Common myeloid progenitor, CD34-positive (primary cell): ENCODE results near the gene MRFAP1L1.
A peak's percentile ranks its signal among the peaks of the same experiment; 100 is the strongest.

Source experiments
- CTCF ChIA-PET: fragments of 350-600 bp; sonication (Branson Sonifier 250); formaldehyde crosslinking; loops from one replicate; lab custom pipeline; 2021; ENCODE audit warnings: antibody characterized with exemption; lab: Charles Lee
- POLR2A ChIA-PET: fragments of 350-600 bp; sonication (Branson Sonifier 250); formaldehyde crosslinking; loops from one replicate; lab custom pipeline; 2021; ENCODE audit warnings: antibody characterized with exemption; lab: Charles Lee
- DNase-seq, 3 donors: peaks; one replicate each; pipeline versions ENCODE4 v3.0.0 to v3.0.0-alpha.2; 2013
- H3K27ac ChIP-seq, 2 experiments: 1 replicate in 1 of 2; 2 replicates in 1 of 2; pipeline ENCODE4 v1.7.0; 2013; ENCODE audit warnings: inconsistent platforms in 2 of 2, low read length in 2 of 2, mild to moderate bottlenecking in 2 of 2, low read depth in 1 of 2, moderate library complexity in 1 of 2; ENCODE audit not compliant: severe bottlenecking in 2 of 2, insufficient read depth in 1 of 2, poor library complexity in 1 of 2
- H3K27me3 ChIP-seq, 5 experiments: replicated peaks in 2 of 5; 1 replicate in 3 of 5; 2 replicates in 2 of 5; pipeline versions ENCODE4 v1.6.1 to v1.7.0; 2013; ENCODE audit warnings: low read length in 4 of 5, mild to moderate bottlenecking in 2 of 5, moderate library complexity in 2 of 5, inconsistent platforms in 1 of 5; ENCODE audit not compliant: insufficient read depth in 5 of 5, control insufficient read depth in 4 of 5
- H3K36me3 ChIP-seq, 4 experiments: 1 replicate in 2 of 4; 2 replicates in 2 of 4; pipeline versions ENCODE4 v1.6.1 to v1.7.0; 2013; ENCODE audit warnings: low read length in 3 of 4, control low read depth in 1 of 4, mild to moderate bottlenecking in 1 of 4; ENCODE audit not compliant: control insufficient read depth in 4 of 4, insufficient read depth in 4 of 4
- H3K4me1 ChIP-seq, 4 experiments: 1 replicate in 3 of 4; 2 replicates in 1 of 4; pipeline versions ENCODE4 v1.6.1 to v1.7.1; 2013; ENCODE audit warnings: low read length in 3 of 4, mild to moderate bottlenecking in 3 of 4, control low read depth in 1 of 4, inconsistent platforms in 1 of 4, moderate library complexity in 1 of 4; ENCODE audit not compliant: control insufficient read depth in 4 of 4, insufficient read depth in 4 of 4; ENCODE audit errors: control extremely low read depth in 1 of 4
- H3K4me3 ChIP-seq, 7 experiments: 1 replicate in 4 of 7; 2 replicates in 3 of 7; pipeline versions ENCODE4 v1.5.1 to v1.7.0; 2013; ENCODE audit warnings: mild to moderate bottlenecking in 7 of 7, low read length in 6 of 7, moderate library complexity in 6 of 7, inconsistent platforms in 2 of 7, low read depth in 2 of 7, control low read depth in 1 of 7; ENCODE audit not compliant: insufficient read depth in 4 of 7, control insufficient read depth in 1 of 7; ENCODE audit errors: extremely low read depth in 1 of 7
- H3K9me3 ChIP-seq, 5 experiments: 1 replicate in 4 of 5; 2 replicates in 1 of 5; pipeline versions ENCODE4 v1.6.1 to v1.7.1; 2013; ENCODE audit warnings: low read length in 4 of 5, mild to moderate bottlenecking in 2 of 5, inconsistent platforms in 1 of 5, low read depth in 1 of 5, moderate library complexity in 1 of 5; ENCODE audit not compliant: control insufficient read depth in 4 of 5, insufficient read depth in 2 of 5; ENCODE audit errors: control extremely low read depth in 1 of 5
- WGBS: methylation state at CpG from one replicate; pipeline ENCODE4 v1.1.5; 2013; ENCODE audit not compliant: insufficient coverage; 5-methylcytosine and 5-hydroxymethylcytosine counted together

The MRFAP1L1 gene

GRCh38 chr4:6753103-6753560 lies 43.5 kb upstream of the MRFAP1L1 start:
- Histone ChIP-seq H3K36me3 (no peaks in the 10 kb centered on the region), H3K4me1 (peaks cover 0 to 20% (median 8%) of the 10 kb centered on the region in 4 experiments), H3K4me3 (no peak overlapping the region), H3K27me3 (no peaks in the 10 kb centered on the region), H3K27ac (peak overlapping the region in 1 of 2 experiments; percentile 43), H3K9me3 (no peaks in the 10 kb centered on the region)
- CTCF ChIA-PET = no interaction called here
- DNase-seq = no peak
- POLR2A ChIA-PET = no interaction called here
- WGBS = 97% methylated on average over 18 of the region's 18 CpGs

DNA sequence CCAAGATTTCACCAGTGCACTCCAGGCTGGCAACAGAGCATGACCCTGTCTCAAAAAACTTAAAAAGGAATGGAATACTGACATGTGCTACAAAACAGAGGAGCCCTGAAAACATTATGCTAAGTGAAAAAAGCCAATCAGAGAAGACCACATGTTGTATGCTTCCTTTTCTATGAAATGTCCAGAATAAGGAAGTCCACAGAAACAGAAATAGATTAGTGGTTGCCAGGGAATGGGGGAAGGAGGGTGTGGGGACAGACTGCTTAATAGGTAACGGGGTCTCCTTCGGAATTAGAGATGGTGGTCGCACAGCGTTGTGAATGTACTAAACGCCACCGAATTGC lies 42.8 kb upstream of the MRFAP1L1 start:
- Histone ChIP-seq H3K9me3 (no peaks in the 10 kb centered on the region), H3K4me1 (peaks cover 0 to 20% (median 8%) of the 10 kb centered on the region in 4 experiments), H3K36me3 (no peaks in the 10 kb centered on the region), H3K27me3 (no peaks in the 10 kb centered on the region), H3K27ac (peak overlapping the region in 1 of 2 experiments; percentile 43), H3K4me3 (no peak overlapping the region)
- POLR2A ChIA-PET = no interaction called here
- CTCF ChIA-PET = no interaction called here
- DNase-seq = peak in 2 of 3 donors; percentile 62 to 75
- 44% methylated on average over 4 of the region's 6 CpGs for WGBS

DNA sequence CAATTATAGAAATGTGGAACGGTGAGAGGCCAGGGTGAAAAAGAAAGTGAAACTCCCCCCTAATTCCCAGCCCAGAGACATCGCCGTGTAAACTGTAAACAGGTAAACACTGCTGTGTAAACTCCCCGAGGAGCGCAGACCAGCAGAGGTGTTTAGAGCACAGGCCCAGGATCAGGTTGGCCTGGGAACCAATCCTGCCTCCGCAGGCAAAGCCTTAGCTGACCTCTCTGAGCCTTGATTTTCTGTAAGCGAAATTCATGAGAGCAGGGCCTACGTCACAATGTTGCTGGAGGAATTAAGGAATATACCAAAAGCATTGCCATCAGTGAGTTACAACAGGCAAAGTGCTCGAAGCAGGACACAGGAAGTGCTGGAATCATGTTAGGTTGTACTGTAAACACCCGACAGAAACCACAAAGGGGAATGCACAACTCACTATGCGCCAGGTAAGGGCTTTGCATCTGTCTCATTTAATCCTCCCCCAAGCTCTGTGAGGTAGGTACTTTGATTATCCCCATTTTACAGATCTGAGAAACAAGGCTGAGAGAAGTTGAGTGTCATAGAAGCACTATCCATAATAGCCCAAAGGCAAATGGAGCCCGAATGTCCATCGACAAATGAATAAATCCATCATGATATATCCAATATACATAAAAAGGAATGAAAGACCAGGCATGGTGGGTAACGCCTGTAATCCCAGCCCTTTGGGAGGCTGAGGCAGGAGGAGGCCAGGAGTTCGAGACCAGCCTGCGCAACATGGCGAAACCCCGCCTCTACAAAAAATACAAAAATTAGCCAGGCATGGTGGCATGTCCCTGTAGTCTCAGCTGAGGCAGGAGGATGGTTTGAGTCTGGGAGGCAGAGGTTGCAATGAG lies 42.2 kb upstream of the MRFAP1L1 start:
- WGBS = 86% methylated on average over 10 of the region's 18 CpGs

DNA sequence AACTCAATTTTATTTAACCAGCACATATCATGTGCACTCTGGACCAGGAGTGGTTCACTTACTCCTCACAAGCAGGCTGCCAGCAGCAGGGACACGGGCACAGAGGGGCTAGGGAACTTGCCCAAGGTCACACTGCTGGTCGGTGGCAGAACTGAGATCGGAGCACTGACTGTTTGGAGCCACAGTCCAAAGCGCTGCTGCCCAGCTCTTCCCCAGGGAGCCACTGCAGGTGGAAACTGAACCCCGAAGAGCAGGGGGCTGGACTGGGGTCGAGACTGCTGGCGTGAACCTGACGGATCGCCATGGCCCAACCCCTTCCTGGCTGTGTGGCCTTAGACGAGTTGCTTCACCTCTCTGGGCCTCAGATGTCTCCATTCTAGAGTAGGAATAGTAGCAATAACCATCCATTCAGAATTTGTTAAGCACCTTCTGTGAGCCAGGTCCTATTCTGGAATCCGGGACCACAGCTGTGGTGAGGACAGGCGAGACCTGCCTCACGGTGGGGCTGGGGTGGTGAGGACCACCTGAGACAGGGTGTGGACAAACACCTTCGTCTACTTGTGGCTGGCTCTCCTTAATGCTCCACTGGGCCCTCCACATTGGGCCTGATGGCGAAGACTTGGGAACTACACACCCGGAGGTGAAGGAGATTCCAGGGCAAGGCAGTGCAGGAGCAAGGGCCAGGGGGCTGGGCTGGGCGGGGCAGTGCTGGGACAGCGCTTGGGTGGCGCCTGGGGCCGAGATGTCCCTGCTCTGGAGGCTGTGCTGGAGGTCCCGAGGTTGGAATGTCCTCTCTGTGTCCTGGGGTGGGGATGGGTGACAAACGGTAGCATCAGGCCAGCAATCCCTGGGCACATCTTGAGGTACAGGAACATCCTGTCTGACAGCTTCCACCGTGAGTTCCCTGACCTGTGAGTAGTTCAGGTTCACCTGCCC lies 40.9 kb upstream of the MRFAP1L1 start:
- H3K27me3 ChIP-seq = no peaks in the 10 kb centered on the region
- no peaks in the 10 kb centered on the region for H3K9me3 ChIP-seq
- ChIA-PET CTCF (interaction anchor here (0.6 kb wide), 1 partner anchor 29 kb away, joined by 3 read pairs; no protein-coding TSS in a partner anchor), POLR2A (no interaction called here)
- WGBS = 93% methylated on average over 13 of the region's 23 CpGs
- peaks cover 0 to 20% (median 8%) of the 10 kb centered on the region in 4 experiments for H3K4me1 ChIP-seq
- H3K36me3 ChIP-seq = no peaks in the 10 kb centered on the region
- H3K4me3 ChIP-seq = no peak overlapping the region
- H3K27ac ChIP-seq = no peak overlapping the region
- DNase-seq = no peak

More for the DNA sequence above, 42.2 kb upstream of the MRFAP1L1 start:
- Histone ChIP-seq H3K36me3 (no peaks in the 10 kb centered on the region), H3K9me3 (no peaks in the 10 kb centered on the region), H3K4me3 (no peak overlapping the region), H3K27me3 (no peaks in the 10 kb centered on the region), H3K27ac (peak overlapping the region in 1 of 2 experiments; percentile 53), H3K4me1 (peaks cover 0 to 20% (median 8%) of the 10 kb centered on the region in 4 experiments)
- ChIA-PET CTCF (no interaction called here), POLR2A (no interaction called here)
- DNase-seq = no peak

DNA sequence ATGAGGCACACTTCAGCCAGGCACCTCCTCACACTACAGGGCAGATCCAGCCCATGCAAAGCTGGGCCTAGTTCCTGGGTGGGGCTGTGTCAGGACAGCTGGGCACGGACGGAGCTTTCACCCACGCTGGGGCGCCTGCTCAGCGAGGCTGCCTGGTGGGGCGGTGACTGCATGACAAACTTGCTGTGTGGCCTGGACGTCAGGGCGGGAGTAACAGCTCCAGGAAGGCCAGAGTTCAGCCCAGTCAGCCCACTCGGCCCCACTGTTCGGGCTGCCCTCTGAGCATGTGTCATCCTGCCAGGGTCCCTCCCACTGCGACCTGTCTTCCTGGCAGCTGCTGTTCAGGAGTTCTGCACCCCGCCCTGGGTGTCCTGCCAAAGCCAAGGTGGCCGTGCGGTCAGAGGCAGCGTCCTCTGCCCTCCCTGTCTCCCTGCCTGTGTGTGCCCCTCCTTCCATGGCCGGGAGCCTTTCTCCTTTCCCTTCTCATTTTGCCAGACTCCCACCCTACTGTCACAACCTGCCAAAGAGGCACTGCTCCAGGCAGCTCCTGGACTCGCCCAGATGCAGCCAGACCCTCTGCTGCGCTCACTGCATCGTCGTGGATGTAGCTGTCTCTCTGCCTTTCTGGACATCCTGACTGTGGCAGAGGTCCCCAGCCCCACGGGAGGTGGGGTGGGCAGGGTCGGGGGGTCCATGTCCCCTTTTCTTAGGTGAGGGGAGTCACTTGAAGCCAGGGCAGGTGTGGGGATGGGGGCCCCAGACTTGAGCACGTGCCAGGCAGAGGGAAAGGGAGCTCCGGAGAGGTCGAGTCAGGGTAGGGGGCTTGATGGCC lies 39.9 kb upstream of the MRFAP1L1 start:
- H3K36me3 ChIP-seq = no peaks in the 10 kb centered on the region
- H3K27me3 ChIP-seq = no peaks in the 10 kb centered on the region
- ChIA-PET POLR2A (no interaction called here), CTCF (interaction anchor here (0.6 to 1.2 kb wide), 3 partner anchors 11 to 123 kb away, joined by 3 to 5 read pairs (median 3); no protein-coding TSS in a partner anchor)
- H3K4me1 ChIP-seq = peaks cover 0 to 20% (median 8%) of the 10 kb centered on the region in 4 experiments
- DNase-seq = no peak
- H3K9me3 ChIP-seq = no peaks in the 10 kb centered on the region
- 97% methylated on average over 23 of the region's 25 CpGs for WGBS
- no peak overlapping the region for H3K4me3 ChIP-seq
- no peak overlapping the region for H3K27ac ChIP-seq

DNA sequence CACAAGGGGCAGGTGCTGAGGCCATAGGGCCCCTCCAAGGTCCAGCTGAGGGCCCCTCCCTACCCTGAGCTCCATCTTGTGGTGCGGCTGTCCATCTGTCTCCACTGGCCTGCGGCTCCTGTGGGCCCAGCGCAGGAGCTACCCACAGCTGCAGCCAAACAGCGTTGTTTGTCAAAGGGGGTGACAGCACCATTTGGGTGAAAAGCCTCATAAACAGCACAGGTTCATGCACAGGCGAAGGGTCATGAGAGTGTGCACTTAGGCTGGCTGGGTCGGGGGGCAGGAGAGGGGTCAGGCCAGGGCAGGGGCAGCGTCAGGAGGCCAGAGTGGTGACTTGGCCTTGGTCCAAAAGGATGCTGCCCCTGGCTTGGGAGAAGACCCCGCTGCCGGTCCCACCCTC lies 38.6 kb upstream of the MRFAP1L1 start:
- ChIA-PET CTCF (interaction anchor here (0.6 to 1.2 kb wide), 3 partner anchors 37 to 125 kb away, joined by 3 to 5 read pairs (median 3); no protein-coding TSS in a partner anchor), POLR2A (no interaction called here)
- no peaks in the 10 kb centered on the region for H3K36me3 ChIP-seq
- no peaks in the 10 kb centered on the region for H3K9me3 ChIP-seq
- DNase-seq = no peak
- no peaks in the 10 kb centered on the region for H3K27me3 ChIP-seq
- peaks cover 0 to 18% (median 8%) of the 10 kb centered on the region in 4 experiments for H3K4me1 ChIP-seq
- WGBS = 96% methylated on average over 4 of the region's 9 CpGs
- no peak overlapping the region for H3K4me3 ChIP-seq
- H3K27ac ChIP-seq = no peak overlapping the region
